HEK293 (cell line): ENCODE results near the gene COL9A2.

ENCODE experiments used
- CTCF ChIA-PET: fragments of 350-600 bp; formaldehyde crosslinking; extraction: SDS; loops from one replicate; lab custom pipeline; 2021; ENCODE audit warnings: antibody characterized with exemption; lab: Yijun Ruan, JAX
- POLR2A ChIA-PET: fragments of 300-600 bp; formaldehyde crosslinking; extraction: SDS; loops from one replicate; lab custom pipeline; 2020; ENCODE audit warnings: antibody characterized with exemption, inconsistent platforms; lab: Yijun Ruan, JAX
- H3K27ac ChIP-seq: fragments of 200-500 bp; sonication (Bioruptor generic); 2 replicates; pipeline ENCODE4 v1.5.1; 2014; ENCODE audit warnings: low read depth, low read length, control low read depth, inconsistent platforms; ENCODE audit errors: extremely low read depth
- H3K36me3 ChIP-seq, 2 experiments: fragments of 200-500 bp in 1 of 2; sonication (Bioruptor generic) in 1 of 2; 1 replicate in 1 of 2; 2 replicates in 1 of 2; pipeline ENCODE4 v1.5.1; 2014 to 2017; ENCODE audit warnings: inconsistent platforms in 2 of 2, low read length in 2 of 2; ENCODE audit not compliant: control insufficient read depth in 2 of 2, insufficient read depth in 1 of 2
- H3K4me1 ChIP-seq: fragments of 200-500 bp; sonication (Bioruptor generic); 2 replicates; pipeline ENCODE4 v1.5.1; 2014; ENCODE audit warnings: mild to moderate bottlenecking, low read length, inconsistent platforms; ENCODE audit not compliant: control insufficient read depth, insufficient read depth
- H3K4me3 ChIP-seq: 2 replicates; pipeline ENCODE4 v1.5.1; 2011; ENCODE audit warnings: low read depth, mild to moderate bottlenecking, control low read depth, low read length, moderate library complexity
- H3K9me3 ChIP-seq: fragments of 200-500 bp; sonication (Bioruptor generic); 2 replicates; pipeline ENCODE4 v1.5.1; 2014; ENCODE audit warnings: low read depth, low read length, inconsistent platforms; ENCODE audit not compliant: control insufficient read depth, insufficient read depth
- ZBTB21 ChIP-seq: fragments of 450-650 bp; formaldehyde crosslinking; IDR thresholded peaks from 2 replicates; pipeline ENCODE4 v1.5.1; 2017; ENCODE audit warnings: missing biosample characterization, missing genetic modification characterization
- ZFHX2 ChIP-seq: fragments of 450-650 bp; formaldehyde crosslinking; conservative IDR thresholded peaks from 2 replicates; pipeline ENCODE4 v1.5.1; 2016; ENCODE audit warnings: missing biosample characterization, missing genetic modification characterization
- ZNF114 ChIP-seq: fragments of 450-650 bp; formaldehyde crosslinking; IDR thresholded peaks from 2 replicates; pipeline ENCODE4 v1.5.0; 2017; ENCODE audit warnings: missing biosample characterization, missing genetic modification characterization
- ZNF132 ChIP-seq: fragments of 450-650 bp; formaldehyde crosslinking; IDR thresholded peaks from 2 replicates; pipeline ENCODE4 v1.5.1; 2017; ENCODE audit warnings: missing biosample characterization, missing genetic modification characterization, borderline replicate concordance
- ZNF19 ChIP-seq: fragments of 450-650 bp; formaldehyde crosslinking; IDR thresholded peaks from 2 replicates; pipeline ENCODE4; 2016; ENCODE audit warnings: missing biosample characterization, missing genetic modification characterization, low read depth
- ZNF221 ChIP-seq: fragments of 450-650 bp; formaldehyde crosslinking; IDR thresholded peaks from 2 replicates; pipeline ENCODE4 v1.5.1; 2017; ENCODE audit warnings: missing biosample characterization, missing genetic modification characterization, borderline replicate concordance
- ZNF394 ChIP-seq: fragments of 450-650 bp; formaldehyde crosslinking; IDR thresholded peaks from 2 replicates; pipeline ENCODE4 v1.5.1; 2016; ENCODE audit warnings: missing biosample characterization, missing genetic modification characterization, mild to moderate bottlenecking, moderate library complexity, borderline replicate concordance
- ZSCAN30 ChIP-seq: fragments of 450-650 bp; IDR thresholded peaks from 2 replicates; pipeline ENCODE4 v1.5.1; 2018; ENCODE audit warnings: missing biosample characterization, mild to moderate bottlenecking, missing genetic modification characterization, moderate library complexity
- TF ChIP-seq, protein P1 (sequence below): fragments of 450-650 bp; formaldehyde crosslinking; IDR thresholded peaks from 2 replicates; pipeline ENCODE4 v1.5.1; 2016; ENCODE audit warnings: missing biosample characterization, missing genetic modification characterization, low read depth
- TF ChIP-seq, protein P2 (sequence below): fragments of 450-650 bp; formaldehyde crosslinking; IDR thresholded peaks from 2 replicates; pipeline ENCODE4 v1.5.1; 2016; ENCODE audit warnings: missing biosample characterization, missing genetic modification characterization, borderline replicate concordance
- TF ChIP-seq, protein P3 (sequence below): fragments of 450-650 bp; formaldehyde crosslinking; optimal IDR thresholded peaks from 2 replicates; pipeline ENCODE3; 2016; ENCODE audit warnings: missing biosample characterization, mild to moderate bottlenecking, missing genetic modification characterization
- TF ChIP-seq, protein P4 (sequence below): fragments of 450-650 bp; formaldehyde crosslinking; IDR thresholded peaks from 2 replicates; pipeline ENCODE4 v1.5.1; 2016; ENCODE audit warnings: missing biosample characterization, missing genetic modification characterization
- TF ChIP-seq, protein P5 (sequence below): fragments of 450-650 bp; formaldehyde crosslinking; conservative IDR thresholded peaks from 2 replicates; pipeline ENCODE4 v1.5.1; 2016; ENCODE audit warnings: low read depth, missing biosample characterization, missing genetic modification characterization
- TF ChIP-seq, protein P6 (sequence below): fragments of 450-650 bp; formaldehyde crosslinking; IDR thresholded peaks from 2 replicates; pipeline ENCODE4 v1.5.1; 2016; ENCODE audit warnings: missing biosample characterization, missing genetic modification characterization

COL9A2 gene

DNA sequence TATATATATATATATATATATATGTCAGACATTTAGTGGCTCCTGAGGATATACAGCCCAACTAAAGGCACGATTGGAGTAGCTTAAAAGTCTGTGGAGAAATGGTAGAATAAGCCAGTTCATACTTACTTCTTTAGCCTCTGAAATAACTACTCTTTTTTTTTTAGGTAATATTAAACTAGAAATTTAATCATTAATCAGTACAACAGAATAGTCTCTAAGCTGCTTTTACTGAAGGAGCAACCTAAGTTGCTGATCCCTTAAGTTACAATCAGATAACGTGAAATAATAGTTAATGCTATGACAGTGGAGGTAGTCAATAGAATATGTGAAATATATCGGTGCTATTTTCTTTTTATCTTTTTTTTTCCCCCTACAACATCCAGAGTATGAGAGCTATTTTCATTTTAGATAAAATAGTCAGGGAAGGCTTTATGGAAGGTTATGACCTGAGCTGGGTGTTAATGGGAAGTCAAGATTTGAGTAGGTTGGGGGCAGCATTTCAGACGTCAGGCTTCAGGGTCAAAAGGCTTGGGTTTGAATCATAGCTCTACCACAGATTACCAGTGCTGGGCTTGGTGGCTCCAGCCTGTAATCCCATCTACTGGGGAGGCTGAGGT, 43.4 kb downstream of the COL9A2 start:
- Histone ChIP-seq H3K9me3 (no peaks in the 10 kb centered on the region), H3K4me1 (no peaks in the 10 kb centered on the region), H3K4me3 (no peak overlapping the region), H3K36me3 (peaks cover 28 to 72% of the 10 kb centered on the region in 2 experiments), H3K27ac (no peak overlapping the region)
- ChIA-PET CTCF (interaction anchor here (0.6 to 1.6 kb wide), 4 partner anchors 65 to 135 kb away, joined by 3 to 8 read pairs (median 6); no protein-coding TSS in a partner anchor), POLR2A (no interaction called here)
- TF ChIP-seq ZSCAN30 (tag by site-specific recombination) (no peak), ZNF132 (tag by site-specific recombination) (no peak), ZNF394 (tag by site-specific recombination) (no peak), ZFHX2 (tag by site-specific recombination) (no peak), ZNF114 (tag by site-specific recombination) (no peak), ZNF19 (tag by site-specific recombination) (no peak), ZBTB21 (tag by site-specific recombination) (no peak), ZNF221 (tag by site-specific recombination) (no peak)
- TF ChIP-seq, protein P1, sequence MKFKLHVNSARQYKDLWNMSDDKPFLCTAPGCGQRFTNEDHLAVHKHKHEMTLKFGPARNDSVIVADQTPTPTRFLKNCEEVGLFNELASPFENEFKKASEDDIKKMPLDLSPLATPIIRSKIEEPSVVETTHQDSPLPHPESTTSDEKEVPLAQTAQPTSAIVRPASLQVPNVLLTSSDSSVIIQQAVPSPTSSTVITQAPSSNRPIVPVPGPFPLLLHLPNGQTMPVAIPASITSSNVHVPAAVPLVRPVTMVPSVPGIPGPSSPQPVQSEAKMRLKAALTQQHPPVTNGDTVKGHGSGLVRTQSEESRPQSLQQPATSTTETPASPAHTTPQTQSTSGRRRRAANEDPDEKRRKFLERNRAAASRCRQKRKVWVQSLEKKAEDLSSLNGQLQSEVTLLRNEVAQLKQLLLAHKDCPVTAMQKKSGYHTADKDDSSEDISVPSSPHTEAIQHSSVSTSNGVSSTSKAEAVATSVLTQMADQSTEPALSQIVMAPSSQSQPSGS, result no peak
- TF ChIP-seq, protein P2, sequence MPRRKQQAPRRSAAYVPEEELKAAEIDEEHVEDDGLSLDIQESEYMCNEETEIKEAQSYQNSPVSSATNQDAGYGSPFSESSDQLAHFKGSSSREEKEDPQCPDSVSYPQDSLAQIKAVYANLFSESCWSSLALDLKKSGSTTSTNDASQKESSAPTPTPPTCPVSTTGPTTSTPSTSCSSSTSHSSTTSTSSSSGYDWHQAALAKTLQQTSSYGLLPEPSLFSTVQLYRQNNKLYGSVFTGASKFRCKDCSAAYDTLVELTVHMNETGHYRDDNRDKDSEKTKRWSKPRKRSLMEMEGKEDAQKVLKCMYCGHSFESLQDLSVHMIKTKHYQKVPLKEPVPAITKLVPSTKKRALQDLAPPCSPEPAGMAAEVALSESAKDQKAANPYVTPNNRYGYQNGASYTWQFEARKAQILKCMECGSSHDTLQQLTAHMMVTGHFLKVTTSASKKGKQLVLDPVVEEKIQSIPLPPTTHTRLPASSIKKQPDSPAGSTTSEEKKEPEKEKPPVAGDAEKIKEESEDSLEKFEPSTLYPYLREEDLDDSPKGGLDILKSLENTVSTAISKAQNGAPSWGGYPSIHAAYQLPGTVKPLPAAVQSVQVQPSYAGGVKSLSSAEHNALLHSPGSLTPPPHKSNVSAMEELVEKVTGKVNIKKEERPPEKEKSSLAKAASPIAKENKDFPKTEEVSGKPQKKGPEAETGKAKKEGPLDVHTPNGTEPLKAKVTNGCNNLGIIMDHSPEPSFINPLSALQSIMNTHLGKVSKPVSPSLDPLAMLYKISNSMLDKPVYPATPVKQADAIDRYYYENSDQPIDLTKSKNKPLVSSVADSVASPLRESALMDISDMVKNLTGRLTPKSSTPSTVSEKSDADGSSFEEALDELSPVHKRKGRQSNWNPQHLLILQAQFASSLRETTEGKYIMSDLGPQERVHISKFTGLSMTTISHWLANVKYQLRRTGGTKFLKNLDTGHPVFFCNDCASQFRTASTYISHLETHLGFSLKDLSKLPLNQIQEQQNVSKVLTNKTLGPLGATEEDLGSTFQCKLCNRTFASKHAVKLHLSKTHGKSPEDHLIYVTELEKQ (tag by site-specific recombination), result no peak
- TF ChIP-seq, protein P3, sequence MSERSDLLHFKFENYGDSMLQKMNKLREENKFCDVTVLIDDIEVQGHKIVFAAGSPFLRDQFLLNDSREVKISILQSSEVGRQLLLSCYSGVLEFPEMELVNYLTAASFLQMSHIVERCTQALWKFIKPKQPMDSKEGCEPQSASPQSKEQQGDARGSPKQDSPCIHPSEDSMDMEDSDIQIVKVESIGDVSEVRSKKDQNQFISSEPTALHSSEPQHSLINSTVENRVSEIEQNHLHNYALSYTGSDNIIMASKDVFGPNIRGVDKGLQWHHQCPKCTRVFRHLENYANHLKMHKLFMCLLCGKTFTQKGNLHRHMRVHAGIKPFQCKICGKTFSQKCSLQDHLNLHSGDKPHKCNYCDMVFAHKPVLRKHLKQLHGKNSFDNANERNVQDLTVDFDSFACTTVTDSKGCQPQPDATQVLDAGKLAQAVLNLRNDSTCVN, result no peak
- TF ChIP-seq, protein P4, sequence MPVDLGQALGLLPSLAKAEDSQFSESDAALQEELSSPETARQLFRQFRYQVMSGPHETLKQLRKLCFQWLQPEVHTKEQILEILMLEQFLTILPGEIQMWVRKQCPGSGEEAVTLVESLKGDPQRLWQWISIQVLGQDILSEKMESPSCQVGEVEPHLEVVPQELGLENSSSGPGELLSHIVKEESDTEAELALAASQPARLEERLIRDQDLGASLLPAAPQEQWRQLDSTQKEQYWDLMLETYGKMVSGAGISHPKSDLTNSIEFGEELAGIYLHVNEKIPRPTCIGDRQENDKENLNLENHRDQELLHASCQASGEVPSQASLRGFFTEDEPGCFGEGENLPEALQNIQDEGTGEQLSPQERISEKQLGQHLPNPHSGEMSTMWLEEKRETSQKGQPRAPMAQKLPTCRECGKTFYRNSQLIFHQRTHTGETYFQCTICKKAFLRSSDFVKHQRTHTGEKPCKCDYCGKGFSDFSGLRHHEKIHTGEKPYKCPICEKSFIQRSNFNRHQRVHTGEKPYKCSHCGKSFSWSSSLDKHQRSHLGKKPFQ, result no peak
- TF ChIP-seq, protein P5, sequence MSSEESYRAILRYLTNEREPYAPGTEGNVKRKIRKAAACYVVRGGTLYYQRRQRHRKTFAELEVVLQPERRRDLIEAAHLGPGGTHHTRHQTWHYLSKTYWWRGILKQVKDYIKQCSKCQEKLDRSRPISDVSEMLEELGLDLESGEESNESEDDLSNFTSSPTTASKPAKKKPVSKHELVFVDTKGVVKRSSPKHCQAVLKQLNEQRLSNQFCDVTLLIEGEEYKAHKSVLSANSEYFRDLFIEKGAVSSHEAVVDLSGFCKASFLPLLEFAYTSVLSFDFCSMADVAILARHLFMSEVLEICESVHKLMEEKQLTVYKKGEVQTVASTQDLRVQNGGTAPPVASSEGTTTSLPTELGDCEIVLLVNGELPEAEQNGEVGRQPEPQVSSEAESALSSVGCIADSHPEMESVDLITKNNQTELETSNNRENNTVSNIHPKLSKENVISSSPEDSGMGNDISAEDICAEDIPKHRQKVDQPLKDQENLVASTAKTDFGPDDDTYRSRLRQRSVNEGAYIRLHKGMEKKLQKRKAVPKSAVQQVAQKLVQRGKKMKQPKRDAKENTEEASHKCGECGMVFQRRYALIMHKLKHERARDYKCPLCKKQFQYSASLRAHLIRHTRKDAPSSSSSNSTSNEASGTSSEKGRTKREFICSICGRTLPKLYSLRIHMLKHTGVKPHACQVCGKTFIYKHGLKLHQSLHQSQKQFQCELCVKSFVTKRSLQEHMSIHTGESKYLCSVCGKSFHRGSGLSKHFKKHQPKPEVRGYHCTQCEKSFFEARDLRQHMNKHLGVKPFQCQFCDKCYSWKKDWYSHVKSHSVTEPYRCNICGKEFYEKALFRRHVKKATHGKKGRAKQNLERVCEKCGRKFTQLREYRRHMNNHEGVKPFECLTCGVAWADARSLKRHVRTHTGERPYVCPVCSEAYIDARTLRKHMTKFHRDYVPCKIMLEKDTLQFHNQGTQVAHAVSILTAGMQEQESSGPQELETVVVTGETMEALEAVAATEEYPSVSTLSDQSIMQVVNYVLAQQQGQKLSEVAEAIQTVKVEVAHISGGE (tag by site-specific recombination), result no peak
- TF ChIP-seq, protein P6, sequence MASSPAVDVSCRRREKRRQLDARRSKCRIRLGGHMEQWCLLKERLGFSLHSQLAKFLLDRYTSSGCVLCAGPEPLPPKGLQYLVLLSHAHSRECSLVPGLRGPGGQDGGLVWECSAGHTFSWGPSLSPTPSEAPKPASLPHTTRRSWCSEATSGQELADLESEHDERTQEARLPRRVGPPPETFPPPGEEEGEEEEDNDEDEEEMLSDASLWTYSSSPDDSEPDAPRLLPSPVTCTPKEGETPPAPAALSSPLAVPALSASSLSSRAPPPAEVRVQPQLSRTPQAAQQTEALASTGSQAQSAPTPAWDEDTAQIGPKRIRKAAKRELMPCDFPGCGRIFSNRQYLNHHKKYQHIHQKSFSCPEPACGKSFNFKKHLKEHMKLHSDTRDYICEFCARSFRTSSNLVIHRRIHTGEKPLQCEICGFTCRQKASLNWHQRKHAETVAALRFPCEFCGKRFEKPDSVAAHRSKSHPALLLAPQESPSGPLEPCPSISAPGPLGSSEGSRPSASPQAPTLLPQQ (tag by site-specific recombination), result no peak
